Caco-2 (cell line): Measurements from ENCODE around the gene HMGB3. TPM values are rescaled to one million over a fixed set of nuclear protein-coding genes. Genes with fewer than 3 reads are reported as not detected.

Source experiments
- BruUV-seq: library from RNA; stranded (reverse); fragments of 400-500 nt; replicated peaks from 2 replicates; lab custom pipeline; 2021; lab: Mats Ljungman, UMichigan
- CTCF ChIA-PET: fragments of 300-600 bp; sonication (Branson Sonifier 250); formaldehyde crosslinking; loops from one replicate; lab custom pipeline; 2022; ENCODE audit warnings: antibody characterized with exemption; lab: Charles Lee
- POLR2A ChIA-PET: fragments of 300-600 bp; sonication (Branson Sonifier 250); formaldehyde crosslinking; loops from one replicate; lab custom pipeline; 2022; ENCODE audit warnings: antibody characterized with exemption; lab: Charles Lee
- DNase-seq, 2 experiments: peaks; one replicate each; pipeline versions ENCODE4 v3.0.0 to v3.0.0-alpha.2; 2020 to 2022
- H3K27me3 ChIP-seq: replicated peaks from 2 replicates; pipeline ENCODE4 v1.6.0; 2011; ENCODE audit warnings: low read length; ENCODE audit not compliant: control insufficient read depth, insufficient read depth
- H3K36me3 ChIP-seq: 2 replicates; pipeline ENCODE4 v1.5.1; 2011; ENCODE audit warnings: low read length; ENCODE audit not compliant: control insufficient read depth, insufficient read depth
- H3K4me1 ChIP-seq: fragments of 250-450 bp; sonication (Bioruptor Pico); 2 replicates; pipeline ENCODE4 v1.5.1; 2020; ENCODE audit warnings: mild to moderate bottlenecking
- H3K4me3 ChIP-seq: 2 replicates; pipeline ENCODE4 v1.5.1; 2011; ENCODE audit warnings: low read depth, mild to moderate bottlenecking, control low read depth, low read length
- H3K9me3 ChIP-seq: fragments of 250-450 bp; sonication (Bioruptor Pico); 2 replicates; pipeline ENCODE4 v1.5.1; 2020; ENCODE audit warnings: mild to moderate bottlenecking, moderate library complexity
- H3K27ac Mint-ChIP-seq: one replicate; pipeline ENCODE4 v1.8.0; 2022; ENCODE audit warnings: mixed read lengths; ENCODE audit not compliant: unreplicated experiment
- H3K27me3 Mint-ChIP-seq: one replicate; pipeline ENCODE4 v1.8.0; 2022; ENCODE audit warnings: mixed read lengths; ENCODE audit not compliant: insufficient read depth, unreplicated experiment
- H3K36me3 Mint-ChIP-seq: one replicate; pipeline ENCODE4 v1.8.0; 2022; ENCODE audit warnings: mild to moderate bottlenecking, mixed read lengths; ENCODE audit not compliant: insufficient read depth, unreplicated experiment
- H3K4me1 Mint-ChIP-seq: one replicate; pipeline ENCODE4 v1.8.0; 2022; ENCODE audit warnings: low read depth, mixed read lengths; ENCODE audit not compliant: unreplicated experiment
- H3K4me3 Mint-ChIP-seq: one replicate; pipeline ENCODE4 v1.8.0; 2022; ENCODE audit warnings: mild to moderate bottlenecking, moderate library complexity, mixed read lengths; ENCODE audit not compliant: unreplicated experiment
- H3K9me3 Mint-ChIP-seq: one replicate; pipeline ENCODE4 v1.8.0; 2022; ENCODE audit warnings: mixed read lengths; ENCODE audit not compliant: unreplicated experiment
- intact Hi-C: fragments of 100-400 bp; cut with micrococcal nuclease; formaldehyde crosslinking; loops from one replicate; pipeline ENCODE4 v1.10.0; 2022; ENCODE audit not compliant: unreplicated experiment
- total RNA-seq: library from RNA; stranded (reverse); gene quantifications from 2 replicates; pipeline ENCODE4 v1.2.3, GENCODE V29; 2022
- TF ChIP-seq, protein P1 (sequence below), 2 experiments: fragments of 200-600 bp in 1 of 2; IDR thresholded peaks; 1 replicate in 1 of 2; 2 replicates in 1 of 2; pipeline versions ENCODE4 v1.5.1 to v1.8.0; 2011 to 2022; ENCODE audit warnings: antibody characterized with exemption in 1 of 2, control low read depth in 1 of 2, inconsistent platforms in 1 of 2, low read depth in 1 of 2, low read length in 1 of 2, mild to moderate bottlenecking in 1 of 2, moderate library complexity in 1 of 2; ENCODE audit not compliant: insufficient read depth in 1 of 2, severe bottlenecking in 1 of 2, unreplicated experiment in 1 of 2

Gene HMGB3
- total RNA-seq, 1 experiment from 2014 or later = 115 TPM

DNA sequence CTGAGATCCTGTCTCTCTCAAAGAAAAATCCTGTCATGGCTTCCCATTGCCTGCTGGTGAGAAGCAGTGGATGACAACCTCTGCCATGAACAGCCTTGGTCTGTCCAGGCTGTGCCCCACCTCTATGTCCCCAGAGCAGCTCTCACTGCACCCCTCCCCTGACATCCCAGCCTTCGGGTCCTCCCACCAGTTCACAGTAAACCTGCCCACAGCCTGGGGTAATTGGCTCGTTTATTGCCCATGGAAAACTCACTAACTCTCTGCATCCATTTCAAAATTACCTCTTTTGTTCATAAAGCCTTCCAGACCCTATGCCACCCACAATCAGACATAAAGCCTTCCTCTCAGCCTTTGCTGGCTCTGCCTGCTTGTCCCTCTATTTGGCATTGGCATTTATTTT is 10.7 kb upstream of the HMGB3 start:
- intact Hi-C loops = no loop called here
- Histone ChIP-seq H3K4me3 (no peak overlapping the region), H3K4me1 (no peaks in the 10 kb centered on the region), H3K36me3 (no peaks in the 10 kb centered on the region), H3K9me3 (no peaks in the 10 kb centered on the region), H3K27me3 (no peaks in the 10 kb centered on the region)
- Mint-ChIP-seq H3K9me3 (no peaks in the 10 kb centered on the region), H3K36me3 (no peaks in the 10 kb centered on the region), H3K27ac (no peak overlapping the region), H3K4me1 (no peaks in the 10 kb centered on the region), H3K27me3 (no peaks in the 10 kb centered on the region), H3K4me3 (no peak overlapping the region)
- no TSS peak for BruUV-seq
- ChIA-PET POLR2A (no interaction called here), CTCF (no interaction called here)
- DNase-seq = no peak
- TF ChIP-seq, protein P1, sequence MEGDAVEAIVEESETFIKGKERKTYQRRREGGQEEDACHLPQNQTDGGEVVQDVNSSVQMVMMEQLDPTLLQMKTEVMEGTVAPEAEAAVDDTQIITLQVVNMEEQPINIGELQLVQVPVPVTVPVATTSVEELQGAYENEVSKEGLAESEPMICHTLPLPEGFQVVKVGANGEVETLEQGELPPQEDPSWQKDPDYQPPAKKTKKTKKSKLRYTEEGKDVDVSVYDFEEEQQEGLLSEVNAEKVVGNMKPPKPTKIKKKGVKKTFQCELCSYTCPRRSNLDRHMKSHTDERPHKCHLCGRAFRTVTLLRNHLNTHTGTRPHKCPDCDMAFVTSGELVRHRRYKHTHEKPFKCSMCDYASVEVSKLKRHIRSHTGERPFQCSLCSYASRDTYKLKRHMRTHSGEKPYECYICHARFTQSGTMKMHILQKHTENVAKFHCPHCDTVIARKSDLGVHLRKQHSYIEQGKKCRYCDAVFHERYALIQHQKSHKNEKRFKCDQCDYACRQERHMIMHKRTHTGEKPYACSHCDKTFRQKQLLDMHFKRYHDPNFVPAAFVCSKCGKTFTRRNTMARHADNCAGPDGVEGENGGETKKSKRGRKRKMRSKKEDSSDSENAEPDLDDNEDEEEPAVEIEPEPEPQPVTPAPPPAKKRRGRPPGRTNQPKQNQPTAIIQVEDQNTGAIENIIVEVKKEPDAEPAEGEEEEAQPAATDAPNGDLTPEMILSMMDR (IDR thresholded peaks at IDR 0.05; ENCODE audit: insufficient read depth in 1 of 2, low read depth in 1 of 2, low read length in 1 of 2, severe bottlenecking in 1 of 2, unreplicated experiment in 1 of 2) = no peak

DNA sequence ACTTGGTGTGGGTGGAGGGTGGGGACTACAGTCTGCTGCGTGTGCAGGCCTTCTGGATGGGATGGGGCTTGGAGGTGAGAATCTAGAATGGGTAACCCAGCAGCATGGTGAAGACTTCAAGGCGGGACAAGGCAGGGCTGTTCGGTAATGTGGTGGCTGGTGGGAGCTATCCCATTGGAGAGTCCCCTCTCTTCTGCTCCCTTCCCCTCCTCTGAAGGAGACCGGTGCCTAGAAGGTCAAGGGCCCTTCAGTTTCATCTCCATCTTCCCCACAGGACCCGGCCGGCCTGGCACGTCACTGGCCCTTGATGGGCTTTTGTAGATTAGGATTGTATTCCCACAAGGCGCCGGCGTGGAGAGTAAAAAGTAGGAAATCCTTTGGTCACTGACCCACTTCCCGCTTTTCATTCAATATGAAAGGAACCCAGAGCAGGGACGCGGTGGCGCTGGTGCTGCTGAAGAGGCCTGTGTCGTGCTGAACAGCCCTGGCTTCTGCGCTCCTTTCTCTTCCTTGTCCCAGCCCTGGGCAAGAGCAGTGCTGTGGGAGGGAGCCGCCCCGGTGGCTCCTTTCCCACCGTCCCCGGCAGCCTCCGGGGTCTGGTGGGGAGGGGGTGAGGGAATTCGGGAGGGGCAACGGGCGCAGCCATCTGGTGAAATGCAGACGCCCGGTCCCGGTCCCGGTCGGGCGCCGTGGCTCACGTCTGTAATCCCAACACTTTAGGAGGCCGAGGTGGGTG is 7.3 kb upstream of the HMGB3 start:
- H3K4me1 Mint-ChIP-seq = no peaks in the 10 kb centered on the region
- ChIA-PET POLR2A (no interaction called here), CTCF (no interaction called here)
- no peak overlapping the region for H3K4me3 ChIP-seq
- no peaks in the 10 kb centered on the region for H3K36me3 Mint-ChIP-seq
- BruUV-seq = no TSS peak
- H3K27me3 Mint-ChIP-seq = no peaks in the 10 kb centered on the region
- H3K27me3 ChIP-seq = no peaks in the 10 kb centered on the region
- no peak overlapping the region for H3K27ac Mint-ChIP-seq
- intact Hi-C loops = no loop called here
- H3K4me3 Mint-ChIP-seq = no peak overlapping the region
- TF ChIP-seq, protein P1 (IDR thresholded peaks at IDR 0.05; ENCODE audit: insufficient read depth in 1 of 2, low read depth in 1 of 2, low read length in 1 of 2, severe bottlenecking in 1 of 2, unreplicated experiment in 1 of 2) = no peak
- H3K9me3 Mint-ChIP-seq = no peaks in the 10 kb centered on the region
- no peaks in the 10 kb centered on the region for H3K4me1 ChIP-seq
- no peaks in the 10 kb centered on the region for H3K36me3 ChIP-seq
- no peaks in the 10 kb centered on the region for H3K9me3 ChIP-seq
- no peak for DNase-seq

DNA sequence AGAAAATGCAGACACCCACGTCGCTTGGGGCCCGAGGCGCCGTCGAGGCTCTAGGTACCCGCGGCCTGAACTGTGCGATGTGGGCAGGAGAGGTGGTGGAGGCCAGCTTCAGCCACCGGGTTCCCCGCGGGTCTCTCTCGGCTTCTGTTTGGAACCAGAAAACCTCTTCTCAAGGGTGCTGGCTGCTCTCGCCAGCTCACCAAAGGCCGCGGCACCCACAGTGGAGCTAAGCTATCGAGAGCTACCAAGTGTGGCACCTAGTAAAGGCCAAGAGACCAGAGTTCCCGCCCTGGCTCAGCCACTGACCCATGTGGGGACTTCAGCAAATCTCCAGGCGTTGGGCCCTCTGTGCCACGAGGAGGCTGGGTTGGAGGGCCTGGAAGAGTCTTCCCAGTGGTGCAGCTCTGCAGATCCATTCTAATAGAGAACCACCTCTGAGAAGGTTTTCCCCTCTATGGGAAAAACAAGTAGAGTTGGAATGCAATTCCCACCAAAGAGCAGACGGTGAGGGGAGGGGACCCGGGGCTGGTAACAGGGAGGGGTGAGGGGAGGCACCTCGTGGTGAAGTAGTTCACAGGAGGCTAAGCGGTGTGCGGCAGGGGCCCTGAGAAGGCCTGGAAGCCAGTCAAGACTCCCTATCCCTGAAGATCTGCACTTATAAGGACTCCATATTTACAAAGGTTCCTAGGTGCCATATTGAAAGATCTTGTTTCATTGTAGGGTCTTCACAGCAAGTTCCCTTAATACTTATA is 5.5 kb upstream of the HMGB3 start:
- intact Hi-C loops = no loop called here
- H3K27me3 ChIP-seq = no peaks in the 10 kb centered on the region
- H3K4me3 ChIP-seq = no peak overlapping the region
- no peaks in the 10 kb centered on the region for H3K9me3 Mint-ChIP-seq
- POLR2A ChIA-PET = interaction anchor here (0.7 kb wide), 1 partner anchor 861 kb away, joined by 3 read pairs; no protein-coding TSS in a partner anchor
- H3K9me3 ChIP-seq = no peaks in the 10 kb centered on the region
- no peaks in the 10 kb centered on the region for H3K36me3 Mint-ChIP-seq
- H3K4me3 Mint-ChIP-seq = no peak overlapping the region
- TF ChIP-seq, protein P1 (IDR thresholded peaks at IDR 0.05; ENCODE audit: insufficient read depth in 1 of 2, low read depth in 1 of 2, low read length in 1 of 2, severe bottlenecking in 1 of 2, unreplicated experiment in 1 of 2) = no peak
- no peak overlapping the region for H3K27ac Mint-ChIP-seq
- BruUV-seq = no TSS peak
- H3K27me3 Mint-ChIP-seq = no peaks in the 10 kb centered on the region
- H3K36me3 ChIP-seq = no peaks in the 10 kb centered on the region
- H3K4me1 Mint-ChIP-seq = no peaks in the 10 kb centered on the region
- CTCF ChIA-PET = no interaction called here
- DNase-seq = no peak
- H3K4me1 ChIP-seq = no peaks in the 10 kb centered on the region
